ENCODE measurements around the gene BBOF1.

The BBOF1 gene

DNA sequence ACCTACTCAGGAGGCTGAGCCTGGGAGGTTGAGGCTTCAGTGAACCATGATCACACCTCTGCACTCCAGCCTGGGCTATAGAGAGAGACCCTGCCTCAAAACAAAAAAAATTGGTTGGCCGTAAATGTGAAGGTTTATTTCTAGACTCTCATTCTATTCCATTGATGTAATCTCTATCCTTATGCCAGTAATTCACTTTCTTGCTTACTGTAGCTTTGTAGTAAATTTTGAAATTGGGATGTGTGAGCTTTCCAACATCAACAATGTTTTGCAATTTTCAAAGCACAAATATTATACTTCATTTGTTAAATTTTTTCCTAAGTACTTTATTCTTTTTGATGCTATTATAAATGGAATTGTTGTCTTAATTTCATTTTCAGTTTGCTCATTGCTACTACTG, 90.2 kb downstream of the BBOF1 start:
- DNase-seq = no peak

GRCh38 chr14:74111395-74112216, 92.5 kb downstream of the BBOF1 start:
- DNase-seq = peak; percentile 26
